LHCN-M2 (cell line): ENCODE data around the gene ZNF490. TPM values are rescaled to one million over a fixed set of nuclear protein-coding genes. Genes with fewer than 3 reads are reported as not detected.
"Not testable (repeated sequence)": the region's sequence is repeated elsewhere in the genome, so short reads cannot be mapped to it uniquely, and the experiment has no call there.

Experiments used
- DNase-seq: peaks from one replicate; pipeline ENCODE4 v3.0.0-alpha.2; 2012; ENCODE audit warnings: low read depth
- total RNA-seq: library from RNA; depleted of rRNA; stranded (reverse); fragments of >200 nt; gene quantifications from 2 replicates; pipeline ENCODE4 v1.2.3, GENCODE V29; 2014

Gene ZNF490
- total RNA-seq, 1 experiment from 2014 or later = 6.4 TPM

GRCh38 chr19:12623361-12624031 is 12.9 kb upstream of the ZNF490 start:
- no peak for DNase-seq

GRCh38 chr19:12621253-12622024 is 10.8 kb upstream of the ZNF490 start:
- DNase-seq = not testable (repeated sequence)

GRCh38 chr19:12617646-12618045 is 7.0 kb upstream of the ZNF490 start:
- DNase-seq = no peak

GRCh38 chr19:12611361-12611699 is 717 bp upstream of the ZNF490 start:
- DNase-seq = peak; percentile 73

- no peak for DNase-seq
Observed at GRCh38 chr19:12607631-12608030, 3.0 kb downstream of the ZNF490 start.

- no peak for DNase-seq
Observed at GRCh38 chr19:12606796-12607195, 3.8 kb downstream of the ZNF490 start.

GRCh38 chr19:12603714-12604113 is 6.9 kb downstream of the ZNF490 start:
- DNase-seq = peak; percentile 55

- DNase-seq = no peak
Observed at GRCh38 chr19:12597594-12597993, 13.0 kb downstream of the ZNF490 start.

GRCh38 chr19:12596927-12597548 is 13.6 kb downstream of the ZNF490 start:
- DNase-seq = no peak

- no peak for DNase-seq
Observed at GRCh38 chr19:12596485-12596884, 14.1 kb downstream of the ZNF490 start.

- no peak for DNase-seq
Observed at GRCh38 chr19:12581100-12581499, 29.5 kb downstream of the ZNF490 start.

- DNase-seq = peak; percentile 55
Observed at GRCh38 chr19:12580180-12580694, 30.4 kb downstream of the ZNF490 start.

GRCh38 chr19:12578641-12579040 is 32.0 kb downstream of the ZNF490 start:
- DNase-seq = no peak

GRCh38 chr19:12574036-12574435 is 36.6 kb downstream of the ZNF490 start:
- no peak for DNase-seq

GRCh38 chr19:12567951-12568350 is 42.7 kb downstream of the ZNF490 start:
- no peak for DNase-seq

- not testable (repeated sequence) for DNase-seq
Observed at GRCh38 chr19:12566380-12566779, 44.2 kb downstream of the ZNF490 start.

GRCh38 chr19:12564016-12564664 is 46.5 kb downstream of the ZNF490 start:
- peak; percentile 83 for DNase-seq

- no peak for DNase-seq
Observed at GRCh38 chr19:12555456-12555930, 55.1 kb downstream of the ZNF490 start.

GRCh38 chr19:12551060-12551832 is 59.4 kb downstream of the ZNF490 start, which contains the start of gene ZNF564:
Gene ZNF564, minus strand, starts transcription at chr19:12551482. Its CDS starts 150 bp downstream, at chr19:12551332.
- peak; percentile 98 for DNase-seq

GRCh38 chr19:12546903-12547302 is 63.7 kb downstream of the ZNF490 start:
- no peak for DNase-seq

- DNase-seq = no peak
Observed at GRCh38 chr19:12546068-12546467, 64.5 kb downstream of the ZNF490 start.
